ENCODE results near the gene STK10. TPM values are rescaled to one million over a fixed set of nuclear protein-coding genes. Genes with fewer than 3 reads are reported as not detected.

The STK10 gene
- total RNA-seq, 3 donors from 2014 or later: 22.7 to 36.3 (median 29.9) TPM

DNA sequence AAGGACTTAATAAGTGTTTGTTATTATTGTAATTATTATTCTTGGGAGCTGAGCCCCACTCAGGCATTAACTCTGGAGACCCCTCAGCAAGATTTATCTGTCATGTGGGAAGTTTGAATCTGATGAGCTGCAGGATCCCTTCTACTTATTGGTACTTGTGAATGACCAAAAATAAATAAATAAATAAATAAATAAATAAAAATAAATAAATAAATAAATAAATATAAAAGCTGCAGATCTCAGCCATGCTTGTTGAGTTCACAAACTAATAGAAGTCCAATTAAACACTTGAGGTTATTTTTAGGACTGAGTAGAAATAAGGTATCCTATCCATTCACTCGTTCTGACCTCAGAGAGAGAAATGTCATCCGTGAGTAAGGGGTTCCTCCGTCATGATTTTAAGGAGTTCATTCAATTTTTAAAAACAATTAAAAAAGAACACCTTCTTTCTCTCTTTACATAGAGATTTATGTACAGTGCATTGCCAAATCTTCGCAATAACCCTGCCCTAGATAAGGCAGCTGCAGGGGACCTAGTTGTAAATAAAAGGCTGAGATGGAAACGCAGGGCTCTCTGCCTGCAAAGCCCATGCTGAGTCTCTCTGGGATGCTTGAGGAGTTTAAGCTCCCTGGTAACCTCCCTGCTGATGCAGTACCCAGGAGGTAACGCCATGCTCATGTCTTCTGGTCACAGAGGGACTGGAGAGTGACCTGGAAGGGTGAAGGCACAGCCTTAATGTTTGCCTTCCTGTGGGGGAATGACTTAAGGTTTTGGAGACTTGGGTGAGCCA is 7.2 kb upstream of the STK10 start:
- Histone ChIP-seq H3K4me1 (ENCODE audit: low read depth) (no peaks in the 10 kb centered on the region), H3K9me3 (no peaks in the 10 kb centered on the region), H3K36me3 (ENCODE audit: low read depth) (no peaks in the 10 kb centered on the region), H3K4me3 (no peak overlapping the region)
- ATAC-seq (no peak), DNase-seq (no peak)
- intact Hi-C loops (cut with DNase I, micrococcal nuclease): no loop called here
- TF ChIP-seq, protein P1, sequence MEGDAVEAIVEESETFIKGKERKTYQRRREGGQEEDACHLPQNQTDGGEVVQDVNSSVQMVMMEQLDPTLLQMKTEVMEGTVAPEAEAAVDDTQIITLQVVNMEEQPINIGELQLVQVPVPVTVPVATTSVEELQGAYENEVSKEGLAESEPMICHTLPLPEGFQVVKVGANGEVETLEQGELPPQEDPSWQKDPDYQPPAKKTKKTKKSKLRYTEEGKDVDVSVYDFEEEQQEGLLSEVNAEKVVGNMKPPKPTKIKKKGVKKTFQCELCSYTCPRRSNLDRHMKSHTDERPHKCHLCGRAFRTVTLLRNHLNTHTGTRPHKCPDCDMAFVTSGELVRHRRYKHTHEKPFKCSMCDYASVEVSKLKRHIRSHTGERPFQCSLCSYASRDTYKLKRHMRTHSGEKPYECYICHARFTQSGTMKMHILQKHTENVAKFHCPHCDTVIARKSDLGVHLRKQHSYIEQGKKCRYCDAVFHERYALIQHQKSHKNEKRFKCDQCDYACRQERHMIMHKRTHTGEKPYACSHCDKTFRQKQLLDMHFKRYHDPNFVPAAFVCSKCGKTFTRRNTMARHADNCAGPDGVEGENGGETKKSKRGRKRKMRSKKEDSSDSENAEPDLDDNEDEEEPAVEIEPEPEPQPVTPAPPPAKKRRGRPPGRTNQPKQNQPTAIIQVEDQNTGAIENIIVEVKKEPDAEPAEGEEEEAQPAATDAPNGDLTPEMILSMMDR (IDR thresholded peaks at IDR 0.05): no peak

DNA sequence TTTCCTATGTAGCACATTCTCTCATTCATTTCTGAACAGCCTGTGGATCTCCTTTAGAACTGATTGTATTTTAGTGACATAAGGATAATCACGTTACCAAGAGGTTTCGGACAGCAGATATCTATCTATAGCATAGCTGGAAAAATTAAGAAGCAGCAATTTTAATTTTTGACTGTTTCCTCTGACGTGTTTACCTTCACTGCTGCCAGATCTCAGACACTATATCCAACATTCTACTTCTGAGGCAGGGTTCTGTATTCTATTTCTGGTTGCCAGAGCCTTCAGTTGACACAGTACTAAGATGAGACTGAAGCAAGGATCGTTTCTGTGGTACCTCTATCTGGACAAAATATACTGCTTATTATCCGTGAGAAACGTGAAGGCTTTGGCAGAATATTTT is 5.8 kb upstream of the STK10 start, which contains the start of gene EFCAB9:
Gene EFCAB9, plus strand, starts transcription at position 301 of the 400 bp plus-strand sequence. Its CDS starts 1 bp downstream, at position 302.
- intact Hi-C loops (cut with DNase I, micrococcal nuclease): no loop called here
- H3K4me1 ChIP-seq (ENCODE audit: low read depth): no peaks in the 10 kb centered on the region
- TF ChIP-seq, protein P1 (IDR thresholded peaks at IDR 0.05): no peak
- no peaks in the 10 kb centered on the region for H3K9me3 ChIP-seq
- no peaks in the 10 kb centered on the region for H3K36me3 ChIP-seq (ENCODE audit: low read depth)
- DNase-seq: no peak
- ATAC-seq: no peak
- H3K4me3 ChIP-seq: no peak within 1 kb of the TSS

DNA sequence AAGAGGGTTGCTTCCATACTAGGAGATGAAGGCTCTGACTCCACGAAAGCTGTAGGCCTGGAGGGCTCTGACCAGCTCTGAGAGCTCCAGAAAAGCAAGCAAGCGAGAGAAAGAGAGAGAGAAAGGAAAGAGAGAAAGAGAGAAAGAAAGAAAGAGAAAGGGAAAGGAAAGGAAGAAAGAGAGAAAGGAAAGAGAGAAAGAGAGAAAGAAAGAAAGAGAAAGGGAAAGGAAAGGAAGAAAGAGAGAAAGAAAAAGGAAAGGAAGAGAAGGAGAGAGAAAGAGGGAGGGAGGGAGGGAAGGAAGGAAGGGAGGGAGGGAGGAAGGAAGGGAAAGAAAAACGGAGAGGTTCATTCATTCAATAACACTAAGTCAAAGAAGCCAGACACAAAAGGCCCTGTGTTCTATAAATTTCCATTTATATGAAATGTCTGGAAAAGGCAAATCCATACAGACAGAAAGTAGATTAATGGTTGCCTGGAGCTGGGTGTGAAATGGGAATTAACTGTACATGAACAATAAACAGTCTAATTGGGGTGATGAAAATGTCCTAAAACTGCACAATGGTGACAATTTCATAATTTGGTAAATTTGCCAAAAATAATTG is 1.8 kb upstream of the STK10 start:
- Histone ChIP-seq H3K9me3 (no peaks in the 10 kb centered on the region), H3K36me3 (ENCODE audit: low read depth) (no peaks in the 10 kb centered on the region), H3K4me3 (no peak overlapping the region), H3K4me1 (ENCODE audit: low read depth) (peaks cover 6% of the 10 kb centered on the region)
- TF ChIP-seq, protein P1 (IDR thresholded peaks at IDR 0.05): no peak
- DNase-seq: no peak
- ATAC-seq: no peak
- intact Hi-C loops (cut with DNase I, micrococcal nuclease): loop anchor here (5.0 kb wide), 2 partner anchors 77 to 82 kb away; no protein-coding TSS in a partner anchor

DNA sequence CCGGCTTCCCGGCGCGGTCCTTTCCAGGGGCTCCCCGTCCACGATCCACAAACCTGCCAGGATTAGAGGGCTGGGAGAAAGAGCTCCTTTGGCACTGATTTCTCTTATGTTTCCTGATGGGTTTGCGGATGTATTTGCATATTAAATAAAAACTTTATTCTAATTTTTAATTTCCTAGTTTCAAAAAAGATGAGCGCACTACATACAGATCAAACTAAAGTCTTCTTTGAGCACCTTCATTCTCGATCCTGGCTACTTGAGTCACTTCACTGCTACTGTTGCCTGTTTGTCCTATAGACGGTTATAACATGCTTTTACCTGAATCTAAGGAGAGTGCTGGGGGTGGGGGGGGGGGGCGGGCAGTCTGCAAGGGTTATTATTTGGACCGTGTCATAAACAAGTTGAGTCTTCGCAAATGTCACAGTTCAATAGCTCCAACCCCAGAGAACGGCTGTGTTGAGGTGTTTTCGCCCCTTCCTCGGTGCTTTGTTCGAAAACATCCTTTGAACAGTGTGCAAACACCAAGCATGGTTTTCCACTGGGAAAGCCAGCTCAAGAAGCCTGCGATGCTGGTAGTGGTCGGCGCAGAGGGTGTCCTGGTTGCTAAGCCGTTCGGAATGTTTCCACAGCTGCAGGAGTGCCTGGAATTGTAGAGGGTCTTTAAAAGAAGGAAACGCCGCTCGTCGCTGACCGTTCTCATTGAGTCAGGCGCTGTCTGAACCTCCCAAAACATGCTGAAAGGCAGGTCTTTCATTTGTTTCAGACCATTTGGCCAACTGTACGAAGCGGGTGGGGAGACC is 1.1 kb upstream of the STK10 start:
- intact Hi-C loops (cut with DNase I, micrococcal nuclease): loop anchor here (5.0 kb wide), 2 partner anchors 77 to 82 kb away; no protein-coding TSS in a partner anchor
- Histone ChIP-seq H3K9me3 (no peaks in the 10 kb centered on the region), H3K4me3 (no peak overlapping the region), H3K4me1 (ENCODE audit: low read depth) (peaks cover 6% of the 10 kb centered on the region), H3K36me3 (ENCODE audit: low read depth) (no peaks in the 10 kb centered on the region)
- TF ChIP-seq, protein P1 (IDR thresholded peaks at IDR 0.05): no peak
- ATAC-seq (no peak), DNase-seq (no peak)

Measured in mucosa of descending colon (tissue), 3 donors.